Measurements from ENCODE around the gene PALMD. TPM values are rescaled to one million over a fixed set of nuclear protein-coding genes. Genes with fewer than 3 reads are reported as not detected.

The PALMD gene
- 0.16 and 0.31 TPM in 2 replicates for total RNA-seq (2014; rRNA removed; shearing (Covaris generic))

GRCh38 chr1:99645699-99646531 is at the start of gene PALMD:
TSS of gene PALMD (plus strand) at chr1:99646113. CDS start at chr1:99646318, 205 bp downstream.
- peak; percentile 71 for DNase-seq (ENCODE audit: low spot score)

- no peak for DNase-seq (ENCODE audit: low spot score)
These were observed 47.0 kb upstream of the PALMD start for GRCh38 chr1:99598738-99599411.

GRCh38 chr1:99599678-99600175 is 46.2 kb upstream of the PALMD start:
- no peak for DNase-seq (ENCODE audit: low spot score)

- no peak for DNase-seq (ENCODE audit: low spot score)
These were observed 45.1 kb upstream of the PALMD start for GRCh38 chr1:99600782-99601181.

- DNase-seq (ENCODE audit: low spot score): no peak
These were observed 44.7 kb upstream of the PALMD start for GRCh38 chr1:99601208-99601607.

- no peak for DNase-seq (ENCODE audit: low spot score)
These were observed 44.1 kb upstream of the PALMD start for GRCh38 chr1:99601709-99602403.

GRCh38 chr1:99602404-99602969 is 43.4 kb upstream of the PALMD start:
- no peak for DNase-seq (ENCODE audit: low spot score)

GRCh38 chr1:99603699-99604560 is 42.0 kb upstream of the PALMD start:
- no peak for DNase-seq (ENCODE audit: low spot score)

GRCh38 chr1:99606306-99606705 is 39.6 kb upstream of the PALMD start:
- DNase-seq (ENCODE audit: low spot score): no peak

- DNase-seq (ENCODE audit: low spot score): no peak
These were observed 38.3 kb upstream of the PALMD start for GRCh38 chr1:99607590-99607989.

GRCh38 chr1:99608058-99608457 is 37.9 kb upstream of the PALMD start:
- DNase-seq (ENCODE audit: low spot score): no peak

GRCh38 chr1:99613716-99614115 is 32.2 kb upstream of the PALMD start:
- DNase-seq (ENCODE audit: low spot score): no peak

- DNase-seq (ENCODE audit: low spot score): no peak
These were observed 31.2 kb upstream of the PALMD start for GRCh38 chr1:99614728-99615127.

- no peak for DNase-seq (ENCODE audit: low spot score)
These were observed 26.3 kb upstream of the PALMD start for GRCh38 chr1:99619583-99619982.

- no peak for DNase-seq (ENCODE audit: low spot score)
These were observed 24.5 kb upstream of the PALMD start for GRCh38 chr1:99621340-99621901.

GRCh38 chr1:99622702-99623347 is 23.1 kb upstream of the PALMD start:
- no peak for DNase-seq (ENCODE audit: low spot score)

- no peak for DNase-seq (ENCODE audit: low spot score)
These were observed 22.4 kb upstream of the PALMD start for GRCh38 chr1:99623554-99623953.

- DNase-seq (ENCODE audit: low spot score): no peak
These were observed 18.3 kb upstream of the PALMD start for GRCh38 chr1:99627615-99628014.

GRCh38 chr1:99629164-99629563 is 16.7 kb upstream of the PALMD start:
- DNase-seq (ENCODE audit: low spot score): no peak

Data from HT-29 (cell line).